ENCODE results near the gene HPSE2. TPM values are rescaled to one million over a fixed set of nuclear protein-coding genes. Genes with fewer than 3 reads are reported as not detected.

HPSE2 gene
- total RNA-seq, 6 experiments from 2014 or later = 0.05 to 0.09 TPM; not detected in 4

GRCh38 chr10:98855403-98856189 lies 380.1 kb downstream of the HPSE2 start:
- no peak for DNase-seq
- H3K36me3 Mint-ChIP-seq (ENCODE audit: low read depth) = no peaks in the 10 kb centered on the region
- H3K4me1 Mint-ChIP-seq (ENCODE audit: low read depth) = no peaks in the 10 kb centered on the region
- no peak overlapping the region for H3K4me3 Mint-ChIP-seq
- 0 out of 2 replicates have a peak, but pooled peaks cover 3% of the 10 kb centered on the region for H3K27me3 Mint-ChIP-seq (ENCODE audit: insufficient read depth)
- TF ChIP-seq, protein P1, sequence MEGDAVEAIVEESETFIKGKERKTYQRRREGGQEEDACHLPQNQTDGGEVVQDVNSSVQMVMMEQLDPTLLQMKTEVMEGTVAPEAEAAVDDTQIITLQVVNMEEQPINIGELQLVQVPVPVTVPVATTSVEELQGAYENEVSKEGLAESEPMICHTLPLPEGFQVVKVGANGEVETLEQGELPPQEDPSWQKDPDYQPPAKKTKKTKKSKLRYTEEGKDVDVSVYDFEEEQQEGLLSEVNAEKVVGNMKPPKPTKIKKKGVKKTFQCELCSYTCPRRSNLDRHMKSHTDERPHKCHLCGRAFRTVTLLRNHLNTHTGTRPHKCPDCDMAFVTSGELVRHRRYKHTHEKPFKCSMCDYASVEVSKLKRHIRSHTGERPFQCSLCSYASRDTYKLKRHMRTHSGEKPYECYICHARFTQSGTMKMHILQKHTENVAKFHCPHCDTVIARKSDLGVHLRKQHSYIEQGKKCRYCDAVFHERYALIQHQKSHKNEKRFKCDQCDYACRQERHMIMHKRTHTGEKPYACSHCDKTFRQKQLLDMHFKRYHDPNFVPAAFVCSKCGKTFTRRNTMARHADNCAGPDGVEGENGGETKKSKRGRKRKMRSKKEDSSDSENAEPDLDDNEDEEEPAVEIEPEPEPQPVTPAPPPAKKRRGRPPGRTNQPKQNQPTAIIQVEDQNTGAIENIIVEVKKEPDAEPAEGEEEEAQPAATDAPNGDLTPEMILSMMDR (IDR thresholded peaks at IDR 0.05) = no peak
- no peak overlapping the region for H3K27ac Mint-ChIP-seq
- no peaks in the 10 kb centered on the region for H3K9me3 Mint-ChIP-seq

GRCh38 chr10:98852686-98853085 lies 383.0 kb downstream of the HPSE2 start:
- no peak for DNase-seq
- peaks cover 6% of the 10 kb centered on the region for H3K27me3 Mint-ChIP-seq (ENCODE audit: insufficient read depth)
- H3K4me3 Mint-ChIP-seq = no peak overlapping the region
- no peak overlapping the region for H3K27ac Mint-ChIP-seq
- TF ChIP-seq, protein P1 (IDR thresholded peaks at IDR 0.05) = peak; percentile 67
- no peaks in the 10 kb centered on the region for H3K9me3 Mint-ChIP-seq
- H3K36me3 Mint-ChIP-seq (ENCODE audit: low read depth) = no peaks in the 10 kb centered on the region
- no peaks in the 10 kb centered on the region for H3K4me1 Mint-ChIP-seq (ENCODE audit: low read depth)

DNA sequence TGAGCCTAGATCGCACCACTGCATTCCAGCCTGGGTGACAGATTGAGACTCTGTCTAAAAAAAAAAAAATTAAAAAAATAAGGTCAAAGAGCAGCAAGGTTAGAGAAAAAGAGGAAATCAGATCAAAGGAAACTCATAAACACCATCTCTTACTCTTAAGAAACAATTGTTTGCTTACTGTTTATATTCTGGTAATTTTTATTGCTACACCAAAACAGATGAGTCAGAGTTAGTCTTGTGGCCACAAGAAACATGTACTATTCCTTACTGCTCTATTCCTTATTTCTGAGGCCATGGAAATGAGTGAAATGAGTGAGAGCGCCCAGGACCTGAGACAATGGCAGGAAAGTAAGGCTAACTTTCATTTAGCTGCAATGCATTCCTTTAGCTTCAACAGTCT lies 387.3 kb downstream of the HPSE2 start:
- peak; percentile 0 for DNase-seq
- Mint-ChIP-seq H3K9me3 (no peaks in the 10 kb centered on the region), H3K4me3 (no peak overlapping the region), H3K27me3 (ENCODE audit: insufficient read depth) (peaks cover 3% of the 10 kb centered on the region), H3K36me3 (ENCODE audit: low read depth) (no peaks in the 10 kb centered on the region), H3K4me1 (ENCODE audit: low read depth) (no peaks in the 10 kb centered on the region), H3K27ac (no peak overlapping the region)
- TF ChIP-seq, protein P1 (IDR thresholded peaks at IDR 0.05) = no peak

DNA sequence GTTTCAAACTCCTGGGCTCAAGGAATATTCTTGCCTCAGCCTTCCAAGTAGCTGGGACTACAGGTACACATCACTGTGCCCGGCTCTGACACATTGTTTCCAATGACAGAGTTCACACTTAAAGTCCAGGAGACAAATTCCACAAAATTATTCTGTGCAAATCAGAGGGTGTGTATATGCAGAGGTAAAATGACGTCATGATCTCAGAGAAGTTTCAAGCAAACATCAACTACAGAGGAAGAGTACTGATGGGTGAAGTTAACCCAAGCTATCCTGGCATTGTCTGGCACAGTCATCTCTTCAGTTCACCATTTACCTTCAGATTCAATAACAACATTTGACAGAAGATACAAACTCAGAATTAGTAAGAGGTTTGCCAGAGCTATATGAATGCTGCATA lies 388.9 kb downstream of the HPSE2 start:
- TF ChIP-seq, protein P1 (IDR thresholded peaks at IDR 0.05) = no peak
- no peaks in the 10 kb centered on the region for H3K9me3 Mint-ChIP-seq
- H3K4me3 Mint-ChIP-seq = no peak overlapping the region
- H3K27ac Mint-ChIP-seq = no peak overlapping the region
- H3K27me3 Mint-ChIP-seq (ENCODE audit: insufficient read depth) = peaks cover 3% of the 10 kb centered on the region
- DNase-seq = no peak
- no peaks in the 10 kb centered on the region for H3K36me3 Mint-ChIP-seq (ENCODE audit: low read depth)
- H3K4me1 Mint-ChIP-seq (ENCODE audit: low read depth) = no peaks in the 10 kb centered on the region

- Mint-ChIP-seq H3K4me3 (no peak overlapping the region), H3K4me1 (ENCODE audit: low read depth) (no peaks in the 10 kb centered on the region), H3K27ac (no peak overlapping the region), H3K9me3 (no peaks in the 10 kb centered on the region), H3K36me3 (ENCODE audit: low read depth) (no peaks in the 10 kb centered on the region), H3K27me3 (ENCODE audit: insufficient read depth) (no peaks in the 10 kb centered on the region; the same call in 1 of the 2 replicates)
- DNase-seq = no peak
- TF ChIP-seq, protein P1 (IDR thresholded peaks at IDR 0.05) = no peak
These were observed 402.1 kb downstream of the HPSE2 start for GRCh38 chr10:98833542-98833941.
